H1 (cell line): ENCODE measurements around the gene PGAM5. TPM values are rescaled to one million over a fixed set of nuclear protein-coding genes. Genes with fewer than 3 reads are reported as not detected.

ENCODE experiments used
- CTCF ChIA-PET: fragments of 300-600 bp; sonication (Branson Sonifier 250); formaldehyde crosslinking; loops from one replicate; lab custom pipeline; 2021; ENCODE audit not compliant: partially characterized antibody; lab: Charles Lee
- POLR2A ChIA-PET: fragments of 300-600 bp; sonication (Branson Sonifier 250); formaldehyde crosslinking; loops from one replicate; lab custom pipeline; 2021; ENCODE audit warnings: inconsistent platforms; ENCODE audit not compliant: partially characterized antibody; lab: Charles Lee
- DNase-seq, 2 experiments: peaks; one replicate each; pipeline versions ENCODE4 v3.0.0 to v3.0.0-alpha.2; 2010 to 2022; ENCODE audit warnings: low spot score in 2 of 2, low read depth in 1 of 2, mixed read lengths in 1 of 2
- FAIRE-seq: peaks from 2 replicates; lab custom pipeline; 2011; peaks lifted over from hg19 to GRCh38; lab: Jason Lieb, UNC
- H2AFZ ChIP-seq: 2 replicates; pipeline ENCODE4 v1.8.1; 2012; ENCODE audit warnings: low read length, inconsistent platforms
- H2AK5ac ChIP-seq: 2 replicates; pipeline ENCODE4 v1.6.1; 2013; ENCODE audit warnings: low read depth, low read length
- H2BK120ac ChIP-seq: replicated peaks from 2 replicates; pipeline ENCODE3; 2013; ENCODE audit warnings: low read depth, low read length, inconsistent platforms
- H2BK12ac ChIP-seq: 2 replicates; pipeline ENCODE4 v1.6.1; 2013; ENCODE audit warnings: low read depth, low read length
- H2BK15ac ChIP-seq: 2 replicates; pipeline ENCODE4 v1.6.1; 2013; ENCODE audit warnings: low read length
- H2BK20ac ChIP-seq: 2 replicates; pipeline ENCODE4 v1.6.1; 2013; ENCODE audit warnings: low read length
- H2BK5ac ChIP-seq: 2 replicates; pipeline ENCODE4 v1.6.1; 2013; ENCODE audit warnings: low read depth, low read length
- H3K14ac ChIP-seq: 2 replicates; pipeline ENCODE4 v1.6.1; 2013; ENCODE audit warnings: inconsistent platforms; ENCODE audit not compliant: insufficient read length
- H3K18ac ChIP-seq: 2 replicates; pipeline ENCODE4 v1.6.1; 2013; ENCODE audit warnings: low read length; ENCODE audit errors: extremely low read depth
- H3K23ac ChIP-seq: 2 replicates; pipeline ENCODE4 v1.6.1; 2013; ENCODE audit warnings: inconsistent platforms; ENCODE audit not compliant: insufficient read length
- H3K23me2 ChIP-seq: 2 replicates; pipeline ENCODE4 v1.6.1; 2013; ENCODE audit warnings: low read depth, low read length
- H3K27ac ChIP-seq: 2 replicates; pipeline ENCODE4 v1.6.1; 2011; ENCODE audit warnings: low read depth, low read length, inconsistent platforms
- H3K27me3 ChIP-seq, 4 experiments: replicated peaks in 1 of 4; 1 replicate in 1 of 4; 2 replicates in 3 of 4; pipeline versions ENCODE4 v1.6.1 to v1.8.1; 2011 to 2013; ENCODE audit warnings: low read length in 3 of 4, mild to moderate bottlenecking in 3 of 4, inconsistent platforms in 2 of 4, mixed read lengths in 2 of 4, moderate library complexity in 1 of 4; ENCODE audit not compliant: control insufficient read depth in 3 of 4, insufficient read depth in 3 of 4; ENCODE audit errors: extremely low read depth in 1 of 4
- H3K36me3 ChIP-seq, 4 experiments: 2 replicates each; pipeline versions ENCODE4 v1.6.1 to v1.8.1; 2011 to 2013; ENCODE audit warnings: mild to moderate bottlenecking in 4 of 4, low read length in 3 of 4, moderate library complexity in 2 of 4, control low read depth in 1 of 4, inconsistent platforms in 1 of 4; ENCODE audit not compliant: insufficient read depth in 4 of 4, control insufficient read depth in 2 of 4
- H3K4ac ChIP-seq: replicated peaks from 2 replicates; pipeline ENCODE3; 2013; ENCODE audit warnings: low read length, low read depth, mixed read lengths, inconsistent platforms; ENCODE audit not compliant: insufficient read length
- H3K4me1 ChIP-seq, 4 experiments: replicated peaks in 1 of 4; 1 replicate in 1 of 4; 2 replicates in 3 of 4; pipeline versions ENCODE4 v1.6.1 to v1.8.1; 2011 to 2013; ENCODE audit warnings: low read length in 3 of 4, inconsistent platforms in 2 of 4, mixed read lengths in 1 of 4; ENCODE audit not compliant: insufficient read depth in 4 of 4, control insufficient read depth in 3 of 4
- H3K4me2 ChIP-seq, 2 experiments: 2 replicates each; pipeline versions ENCODE4 v1.6.1 to v1.8.1; 2011 to 2013; ENCODE audit warnings: low read depth in 2 of 2, low read length in 2 of 2, control low read depth in 1 of 2, inconsistent platforms in 1 of 2, mild to moderate bottlenecking in 1 of 2; ENCODE audit not compliant: insufficient read depth in 1 of 2
- H3K4me3 ChIP-seq, 4 experiments: fragments of 200-600, 300-600 bp in 1 of 4; sonication (generic), shearing (Covaris generic), sonication (Bioruptor Twin) in 1 of 4; 2 replicates each; pipeline versions ENCODE4 v1.5.1 to v1.8.1; 2011 to 2016; ENCODE audit warnings: low read length in 4 of 4, low read depth in 3 of 4, control low read depth in 2 of 4, inconsistent platforms in 2 of 4, mild to moderate bottlenecking in 2 of 4, mixed read lengths in 1 of 4, moderate library complexity in 1 of 4; ENCODE audit not compliant: insufficient read depth in 2 of 4; ENCODE audit errors: extremely low read depth in 1 of 4
- H3K56ac ChIP-seq: replicated peaks from 2 replicates; pipeline ENCODE3; 2013; ENCODE audit warnings: low read depth, mild to moderate bottlenecking, mixed read lengths, low read length, inconsistent platforms; ENCODE audit not compliant: insufficient read length
- H3K79me1 ChIP-seq: 2 replicates; pipeline ENCODE4 v1.6.1; 2013; ENCODE audit warnings: low read depth, low read length, control low read depth
- H3K79me2 ChIP-seq, 2 experiments: 2 replicates each; pipeline versions ENCODE4 v1.6.1 to v1.8.1; 2012 to 2013; ENCODE audit warnings: low read length in 2 of 2, mild to moderate bottlenecking in 2 of 2, inconsistent platforms in 1 of 2; ENCODE audit not compliant: insufficient read depth in 2 of 2, control insufficient read depth in 1 of 2
- H3K9ac ChIP-seq, 4 experiments: replicated peaks in 1 of 4; 1 replicate in 1 of 4; 2 replicates in 3 of 4; pipeline versions ENCODE4 v1.6.1 to v1.8.1; 2011 to 2013; ENCODE audit warnings: low read depth in 3 of 4, low read length in 3 of 4, control low read depth in 2 of 4, mild to moderate bottlenecking in 2 of 4, moderate library complexity in 2 of 4, inconsistent platforms in 1 of 4; ENCODE audit errors: extremely low read depth in 1 of 4
- H3K9me3 ChIP-seq, 2 experiments: 2 replicates each; pipeline versions ENCODE4 v1.6.1 to v1.8.1; 2012 to 2013; ENCODE audit warnings: mild to moderate bottlenecking in 2 of 2, moderate library complexity in 2 of 2, control low read depth in 1 of 2, inconsistent platforms in 1 of 2, low read depth in 1 of 2, low read length in 1 of 2, mixed read lengths in 1 of 2; ENCODE audit not compliant: insufficient read depth in 2 of 2
- H4K20me1 ChIP-seq, 2 experiments: replicated peaks in 1 of 2; 2 replicates each; pipeline versions ENCODE3 to v1.8.1; 2011 to 2013; ENCODE audit warnings: inconsistent platforms in 2 of 2, low read length in 2 of 2, mild to moderate bottlenecking in 1 of 2; ENCODE audit not compliant: insufficient read depth in 2 of 2, control insufficient read depth in 1 of 2
- H4K5ac ChIP-seq: 2 replicates; pipeline ENCODE4 v1.6.1; 2013; ENCODE audit warnings: low read length, low read depth, mixed read lengths, inconsistent platforms; ENCODE audit not compliant: insufficient read length
- H4K8ac ChIP-seq: 2 replicates; pipeline ENCODE4 v1.8.0; 2013; ENCODE audit warnings: mild to moderate bottlenecking, moderate library complexity, low read length, inconsistent platforms; ENCODE audit not compliant: insufficient read depth; ENCODE audit errors: extremely low read depth
- H4K91ac ChIP-seq: replicated peaks from 2 replicates; pipeline ENCODE3; 2013; ENCODE audit warnings: low read length, mixed read lengths, inconsistent platforms; ENCODE audit not compliant: insufficient read length
- SIN3A ChIP-seq, 2 experiments: IDR thresholded peaks in 1 of 2; conservative IDR thresholded peaks in 1 of 2; 2 replicates each; pipeline ENCODE4 v1.6.1; 2011 to 2012; ENCODE audit warnings: low read length in 2 of 2, improper control_type of control experiment in 1 of 2, low read depth in 1 of 2, mild to moderate bottlenecking in 1 of 2
- WGBS, 2 experiments: shearing (Covaris generic) in 1 of 2; methylation state at CpG; one replicate each; pipeline versions ENCODE4 v1.1.6 to v1.1.7; 2013 to 2015; ENCODE audit warnings: low lambda C conversion rate in 2 of 2, mixed read lengths in 2 of 2, inconsistent platforms in 1 of 2, low coverage in 1 of 2, missing lambda C conversion rate in 1 of 2; ENCODE audit not compliant: insufficient replicate concordance in 2 of 2, insufficient coverage in 1 of 2, insufficient read length in 1 of 2; ENCODE audit errors: extremely low coverage in 1 of 2, missing lambda C conversion rate in 1 of 2; 5-methylcytosine and 5-hydroxymethylcytosine counted together
- polyA plus RNA-seq, 7 experiments: library from polyadenylated mRNA; depleted of rRNA in 3 of 7; stranded (reverse) in 5 of 7; unstranded in 2 of 7; fragments of >200 nt in 5 of 7; fragments of 200-250 nt in 2 of 7; gene quantifications; 1 replicate in 5 of 7; 2 replicates in 1 of 7; 4 replicates in 1 of 7; pipeline versions ENCODE4 v1.2.1 to v1.2.3, GENCODE V29; 2011 to 2013; ENCODE audit warnings: missing spikeins in 2 of 7, mixed read lengths in 2 of 7
- total RNA-seq: library from RNA; stranded (reverse); fragmentation: NEBNext Ultra II Directional; extraction: Animal tissue kit (Norgen Biotek cat#: 25700); gene quantifications from 2 replicates; pipeline ENCODE4 v1.2.1, GENCODE V29; 2021

PGAM5 gene
- total and polyA plus RNA-seq, 2 of the 8 experiments (the other 6 are each of a cell fraction or from before 2014, with no cell fraction given): 66.4 to 84.0 TPM

DNA sequence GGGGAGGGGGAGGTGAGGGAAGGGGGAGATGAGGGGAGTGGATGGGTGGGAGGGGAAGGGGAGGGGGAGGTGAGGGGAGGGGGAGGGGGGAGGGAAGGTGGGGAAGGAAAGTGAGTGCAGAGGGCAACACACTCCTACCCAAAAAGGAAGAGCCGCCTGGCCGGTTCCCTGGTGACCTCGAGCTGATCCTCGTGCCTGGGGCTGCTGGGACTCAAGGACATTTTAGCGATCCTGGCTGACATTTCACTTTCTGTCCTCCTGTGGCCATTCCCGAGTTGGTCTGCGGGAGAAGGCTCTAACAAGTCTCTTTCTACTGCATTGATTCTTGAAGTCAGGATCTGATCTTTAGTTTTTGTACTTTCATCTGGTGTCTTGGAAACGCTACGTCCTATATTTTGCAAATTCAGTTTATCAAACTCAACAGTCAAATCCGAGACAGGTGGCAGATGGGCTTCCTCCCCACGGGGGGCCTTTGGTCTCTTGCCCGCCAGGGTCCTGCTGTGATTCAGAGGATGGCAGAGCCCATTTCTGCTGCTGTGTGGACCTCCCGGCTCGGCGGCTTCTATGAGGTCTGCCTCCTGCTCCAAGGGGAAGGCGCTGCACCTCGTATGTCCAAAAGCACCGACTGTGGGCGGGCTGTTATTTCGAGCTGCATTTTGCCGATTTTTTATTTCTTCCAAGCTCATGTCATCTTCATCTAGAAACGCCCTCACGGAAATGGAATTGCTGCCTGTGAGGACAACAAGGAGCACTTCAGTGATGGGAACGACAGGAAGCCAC, 19.1 kb downstream of the PGAM5 start:
- Histone ChIP-seq H3K36me3 (peaks cover 37 to 88% (median 72%) of the 10 kb centered on the region in 4 experiments), H2BK5ac (no peak overlapping the region), H3K14ac (no peak overlapping the region), H3K9me3 (peaks cover 0 to 8% of the 10 kb centered on the region in 2 experiments; a peak in 1 of 4 replicates), H2BK20ac (no peak overlapping the region), H3K9ac (no peak overlapping the region), H4K20me1 (peaks cover 4 to 9% of the 10 kb centered on the region in 2 experiments), H3K27ac (no peak overlapping the region), H4K91ac (no peak overlapping the region), H3K4me1 (no peaks in the 10 kb centered on the region; a peak in 1 of 7 replicates), H3K23ac (no peak overlapping the region), H3K4ac (no peak overlapping the region), H4K5ac (no peak overlapping the region), H4K8ac (no peak overlapping the region), H3K79me2 (no peaks in the 10 kb centered on the region; a peak in 1 of 4 replicates), H3K27me3 (no peaks in the 10 kb centered on the region), H3K79me1 (no peaks in the 10 kb centered on the region), H2BK12ac (no peak overlapping the region), H3K23me2 (no peaks in the 10 kb centered on the region), H2AK5ac (no peak overlapping the region), H3K4me3 (no peak overlapping the region), H3K18ac (no peak overlapping the region), H2BK15ac (no peak overlapping the region), H3K4me2 (no peak overlapping the region), H2AFZ (no peak overlapping the region), H2BK120ac (no peak overlapping the region), H3K56ac (no peak overlapping the region)
- ChIA-PET CTCF (interaction anchor here (1.6 kb wide), 1 partner anchor 10 kb away, joined by 3 read pairs; no protein-coding TSS in a partner anchor), POLR2A (interaction anchor here (1.2 to 3.1 kb wide), 10 partner anchors 8 to 156 kb away, joined by 3 to 17 read pairs (median 4); partner anchors contain the start of gene PGAM5)
- DNase-seq (no peak), FAIRE-seq (no peak)
- 94% methylated on average over 22 of the region's 24 CpGs; no CpG with 5 or more reads in 1 of the 2 experiments for WGBS, 2 experiments
- TF ChIP-seq SIN3A (conservative IDR thresholded peaks at IDR 0.05 in 1 of 2, IDR thresholded peaks at IDR 0.05 in 1 of 2; ENCODE audit: low read depth in 1 of 2, low read length in 2 of 2): no peak
